Measurements from ENCODE around the gene TBC1D2. TPM values are rescaled to one million over a fixed set of nuclear protein-coding genes. Genes with fewer than 3 reads are reported as not detected.
A peak's percentile ranks its signal among the peaks of the same experiment; 100 is the strongest.

TBC1D2 gene
- total and polyA plus RNA-seq, 2 of the 4 experiments (the other 2 are of a cell fraction) = 36.9 to 62.7 TPM

DNA sequence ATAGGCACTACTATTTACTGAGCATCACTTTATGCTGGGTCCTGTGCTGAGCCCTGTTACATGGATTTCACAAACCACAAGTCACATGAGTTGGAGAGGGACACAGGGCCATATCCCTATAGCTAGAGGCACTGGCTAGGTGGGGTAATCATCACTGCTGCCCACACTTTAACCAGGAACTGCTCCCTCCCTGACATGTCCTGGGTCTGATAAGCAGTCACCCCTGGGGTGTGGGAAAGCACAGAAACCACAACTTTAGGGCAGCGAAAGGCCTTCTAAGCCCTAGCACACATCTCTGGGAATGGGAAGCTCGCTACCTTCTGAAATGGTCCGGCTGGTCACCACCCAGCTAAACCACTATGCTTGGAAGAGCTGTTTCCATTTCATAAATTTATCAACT lies 15.0 kb downstream of the TBC1D2 start:
- intact Hi-C loops (cut with micrococcal nuclease) = no loop called here

More for the DNA sequence above, 15.0 kb downstream of the TBC1D2 start:
- Histone ChIP-seq H2AK5ac (ENCODE audit: low read depth, low read length) (no peak overlapping the region; the same call in 1 of the 2 replicates), H4K8ac (ENCODE audit: low read depth in 2 of 2, low read length in 2 of 2) (no peak overlapping the region), H3K79me1 (ENCODE audit: low read depth in 1 of 2, low read length in 2 of 2) (peaks cover 6 to 44% of the 10 kb centered on the region in 2 experiments; a peak in 3 of 4 replicates), H4K5ac (ENCODE audit: low read depth, low read length) (no peak overlapping the region), H2BK15ac (ENCODE audit: low read depth, low read length) (no peak overlapping the region), H3K9me3 (ENCODE audit: control insufficient read depth, insufficient read depth, low read length) (no peaks in the 10 kb centered on the region), H3K4me2 (ENCODE audit: low read depth, low read length) (no peak overlapping the region), H2BK5ac (ENCODE audit: low read depth, low read length, poor library complexity, severe bottlenecking) (no peak overlapping the region), H2BK120ac (ENCODE audit: low read depth, low read length) (no peak overlapping the region), H3K23ac (ENCODE audit: low read depth, low read length) (0 out of 2 replicates have a peak overlapping the region, but pooled peaks have one; percentile 59), H3K27ac (ENCODE audit: insufficient read depth, low read length) (no peak overlapping the region), H2AK9ac (replicated peaks; ENCODE audit: low read depth, low read length, poor library complexity) (no peak overlapping the region), H3K4me1 (ENCODE audit: control insufficient read depth, insufficient read depth, low read length) (no peaks in the 10 kb centered on the region; the same call in 1 of the 2 replicates), H3K14ac (replicated peaks; ENCODE audit: low read depth, low read length) (no peak overlapping the region), H3K36me3 (ENCODE audit: control insufficient read depth, insufficient read depth, low read length) (peaks cover 17% of the 10 kb centered on the region), H3K4ac (ENCODE audit: low read depth, low read length) (0 out of 2 replicates have a peak overlapping the region, but pooled peaks have one; percentile 5), H3K18ac (ENCODE audit: low read depth, low read length) (no peak overlapping the region), H3K4me3 (ENCODE audit: insufficient read depth, low read depth, low read length) (no peak overlapping the region), H3K9ac (ENCODE audit: low read depth, low read length) (no peak overlapping the region), H4K20me1 (ENCODE audit: insufficient read depth, low read length) (no peaks in the 10 kb centered on the region), H2AFZ (replicated peaks; ENCODE audit: low read length, poor library complexity) (no peak overlapping the region), H3K9me1 (ENCODE audit: insufficient read depth, low read length) (peaks cover 14% of the 10 kb centered on the region), H3K27me3 (ENCODE audit: control insufficient read depth, insufficient read depth, low read length) (no peaks in the 10 kb centered on the region), H3K56ac (ENCODE audit: extremely low read depth, insufficient read depth, low read length) (no peak overlapping the region), H4K91ac (ENCODE audit: insufficient read depth, low read depth, low read length) (no peak overlapping the region), H2BK20ac (ENCODE audit: low read depth, low read length) (no peak overlapping the region)
- DNase-seq (no peak), ATAC-seq (ENCODE audit: low read depth) (no peak)
- dilution Hi-C loops (cut with HindIII; ENCODE audit: low sequenced_read_pairs, unreplicated experiment) = no loop called here
- CTCF ChIA-PET = no interaction called here
- POLR2A ChIA-PET (ENCODE audit: unreplicated experiment) = no interaction called here
- 90% methylated on average over 2 of the region's 3 CpGs; no CpG with 5 or more reads in 1 of the 2 experiments for WGBS, 2 experiments (ENCODE audit: extremely low coverage in 2 of 2, insufficient read length in 1 of 2)
- BruUV-seq (replicated peaks) = no TSS peak
- in situ Hi-C loops (cut with MboI; ENCODE audit: low sequenced_read_pairs) = no loop called here
- TF ChIP-seq, protein P1, sequence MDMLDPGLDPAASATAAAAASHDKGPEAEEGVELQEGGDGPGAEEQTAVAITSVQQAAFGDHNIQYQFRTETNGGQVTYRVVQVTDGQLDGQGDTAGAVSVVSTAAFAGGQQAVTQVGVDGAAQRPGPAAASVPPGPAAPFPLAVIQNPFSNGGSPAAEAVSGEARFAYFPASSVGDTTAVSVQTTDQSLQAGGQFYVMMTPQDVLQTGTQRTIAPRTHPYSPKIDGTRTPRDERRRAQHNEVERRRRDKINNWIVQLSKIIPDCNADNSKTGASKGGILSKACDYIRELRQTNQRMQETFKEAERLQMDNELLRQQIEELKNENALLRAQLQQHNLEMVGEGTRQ (IDR thresholded peaks at IDR 0.05; ENCODE audit: low read depth, low read length) = no peak
- TF ChIP-seq MAZ (IDR thresholded peaks at IDR 0.05; ENCODE audit: borderline replicate concordance, low read depth, low read length) (no peak), BHLHE40 (IDR thresholded peaks at IDR 0.05; ENCODE audit: low read depth, low read length) (no peak), MXI1 (IDR thresholded peaks at IDR 0.05; ENCODE audit: borderline replicate concordance, low read depth, low read length) (no peak), CEBPB (IDR thresholded peaks at IDR 0.05; ENCODE audit: low read depth, low read length) (no peak), FOS (IDR thresholded peaks at IDR 0.05; ENCODE audit: low read depth, low read length) (no peak), CHD1 (IDR thresholded peaks at IDR 0.05; ENCODE audit: low read depth, low read length) (no peak), SMC3 (IDR thresholded peaks at IDR 0.05; ENCODE audit: low read depth, low read length) (no peak)
- TF ChIP-seq, protein P2, sequence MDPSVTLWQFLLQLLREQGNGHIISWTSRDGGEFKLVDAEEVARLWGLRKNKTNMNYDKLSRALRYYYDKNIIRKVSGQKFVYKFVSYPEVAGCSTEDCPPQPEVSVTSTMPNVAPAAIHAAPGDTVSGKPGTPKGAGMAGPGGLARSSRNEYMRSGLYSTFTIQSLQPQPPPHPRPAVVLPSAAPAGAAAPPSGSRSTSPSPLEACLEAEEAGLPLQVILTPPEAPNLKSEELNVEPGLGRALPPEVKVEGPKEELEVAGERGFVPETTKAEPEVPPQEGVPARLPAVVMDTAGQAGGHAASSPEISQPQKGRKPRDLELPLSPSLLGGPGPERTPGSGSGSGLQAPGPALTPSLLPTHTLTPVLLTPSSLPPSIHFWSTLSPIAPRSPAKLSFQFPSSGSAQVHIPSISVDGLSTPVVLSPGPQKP (IDR thresholded peaks at IDR 0.05; ENCODE audit: borderline replicate concordance, low read depth, low read length) = no peak

All from IMR-90 (cell line).